SK-N-SH (cell line): ENCODE data around the gene DEPDC1B. TPM values are rescaled to one million over a fixed set of nuclear protein-coding genes. Genes with fewer than 3 reads are reported as not detected.

Source experiments
- CTCF ChIA-PET: fragments of 300-600, 350-600 bp; formaldehyde crosslinking; extraction: SDS; loops from one replicate; lab custom pipeline; 2021; lab: Yijun Ruan, JAX
- POLR2A ChIA-PET: fragments of 350-600 bp; sonication (Branson Sonifier 250); formaldehyde crosslinking; extraction: SDS; loops from one replicate; lab custom pipeline; 2020; ENCODE audit warnings: antibody characterized with exemption, inconsistent platforms; lab: Yijun Ruan, JAX
- DNase-seq: peaks from one replicate; pipeline ENCODE4 v3.0.0; 2012
- H2AFZ ChIP-seq: fragments of 200-600 bp; sonication (generic); 2 replicates; pipeline ENCODE4 v1.8.1; 2016; ENCODE audit warnings: antibody characterized with exemption, mild to moderate bottlenecking, low read depth
- H3F3A ChIP-seq: fragments of 200-600 bp; sonication (generic); replicated peaks from 2 replicates; pipeline ENCODE3; 2016; ENCODE audit warnings: antibody characterized with exemption, mild to moderate bottlenecking; ENCODE audit not compliant: insufficient read depth
- H3K27ac ChIP-seq, 2 experiments: fragments of 200-500 bp in 1 of 2; fragments of 200-600 bp in 1 of 2; sonication (Bioruptor generic) in 1 of 2; sonication (generic), shearing (Covaris generic) in 1 of 2; 2 replicates each; pipeline versions ENCODE4 v1.5.1 to v1.6.1; 2014 to 2016; ENCODE audit warnings: low read depth in 2 of 2, inconsistent platforms in 1 of 2, low read length in 1 of 2, mild to moderate bottlenecking in 1 of 2, mixed read lengths in 1 of 2
- H3K27me3 ChIP-seq: fragments of 200-600 bp; sonication (generic), shearing (Covaris generic); 2 replicates; pipeline ENCODE4 v1.6.1; 2016; ENCODE audit warnings: mixed run types; ENCODE audit not compliant: insufficient read depth
- H3K36me3 ChIP-seq, 2 experiments: fragments of 200-500 bp in 1 of 2; fragments of 200-600 bp in 1 of 2; sonication (Bioruptor generic) in 1 of 2; sonication (generic) in 1 of 2; replicated peaks in 1 of 2; 2 replicates each; pipeline versions ENCODE3 to v1.5.1; 2014 to 2016; ENCODE audit warnings: low read length in 1 of 2, mild to moderate bottlenecking in 1 of 2; ENCODE audit not compliant: insufficient read depth in 2 of 2, control insufficient read depth in 1 of 2
- H3K4me1 ChIP-seq, 2 experiments: fragments of 200-500 bp in 1 of 2; fragments of 200-600 bp in 1 of 2; sonication (Bioruptor generic) in 1 of 2; sonication (generic), shearing (Covaris generic) in 1 of 2; 2 replicates each; pipeline versions ENCODE4 v1.5.1 to v1.6.1; 2014 to 2016; ENCODE audit warnings: low read depth in 1 of 2, low read length in 1 of 2, mixed run types in 1 of 2; ENCODE audit not compliant: insufficient read depth in 2 of 2, control insufficient read depth in 1 of 2
- H3K4me2 ChIP-seq: fragments of 200-600 bp; sonication (generic), shearing (Covaris generic); 2 replicates; pipeline ENCODE4 v1.6.1; 2017; ENCODE audit warnings: mixed run types
- H3K4me3 ChIP-seq, 2 experiments: fragments of 200-500 bp in 1 of 2; fragments of 200-600 bp in 1 of 2; sonication (Bioruptor generic) in 1 of 2; sonication (generic), shearing (Covaris generic) in 1 of 2; 2 replicates each; pipeline versions ENCODE4 v1.5.1 to v1.8.1; 2014 to 2016; ENCODE audit warnings: low read depth in 2 of 2, inconsistent platforms in 1 of 2, low read length in 1 of 2, mild to moderate bottlenecking in 1 of 2, mixed read lengths in 1 of 2, moderate library complexity in 1 of 2
- H3K79me2 ChIP-seq: fragments of 200-600 bp; sonication (generic); 2 replicates; pipeline ENCODE4 v1.8.1; 2017; ENCODE audit warnings: mild to moderate bottlenecking; ENCODE audit not compliant: insufficient read depth
- H3K9ac ChIP-seq: fragments of 200-600 bp; sonication (generic); 2 replicates; pipeline ENCODE4 v1.6.1; 2017; ENCODE audit warnings: mixed run types
- H3K9me2 ChIP-seq: fragments of 200-600 bp; sonication (generic); 2 replicates; pipeline ENCODE4 v1.6.1; 2017; ENCODE audit warnings: mixed run types
- H3K9me3 ChIP-seq: fragments of 200-600 bp; sonication (generic); 2 replicates; pipeline ENCODE4 v1.6.1; 2017; ENCODE audit warnings: mixed run types, mild to moderate bottlenecking, moderate library complexity
- H4K20me1 ChIP-seq: fragments of 200-600 bp; sonication (generic); 2 replicates; pipeline ENCODE4 v1.6.1; 2017; ENCODE audit warnings: mild to moderate bottlenecking, mixed run types; ENCODE audit not compliant: insufficient read depth
- EP300 ChIP-seq, 2 experiments: IDR thresholded peaks; 2 replicates each; pipeline versions ENCODE4 v1.4.0 to v1.6.1; 2012; ENCODE audit warnings: borderline replicate concordance in 1 of 2, low read depth in 1 of 2, low read length in 1 of 2
- EZH2phosphoT487 ChIP-seq: fragments of 200-600 bp; sonication (generic); IDR thresholded peaks from 2 replicates; pipeline ENCODE4 v1.6.1; 2017; ENCODE audit warnings: low read depth, mixed run types, mild to moderate bottlenecking, antibody characterized with exemption, moderate library complexity, borderline replicate concordance
- GATA2 ChIP-seq: sonication (generic); formaldehyde crosslinking; IDR thresholded peaks from 2 replicates; pipeline ENCODE4 v1.5.0; 2020; ENCODE audit warnings: mild to moderate bottlenecking, missing genetic modification reagents
- JUND ChIP-seq: IDR thresholded peaks from 2 replicates; pipeline ENCODE4 v1.4.0; 2012
- PBX3 ChIP-seq: IDR thresholded peaks from 2 replicates; pipeline ENCODE4; 2012
- RCOR1 ChIP-seq: fragments of 150-350 bp; IDR thresholded peaks from 2 replicates; pipeline ENCODE4 v1.6.1; 2017; ENCODE audit warnings: antibody characterized with exemption, low read length
- REST ChIP-seq: IDR thresholded peaks from 2 replicates; pipeline ENCODE4 v1.6.1; 2012; ENCODE audit warnings: mild to moderate bottlenecking, low read depth, low read length, moderate library complexity
- RXRA ChIP-seq: IDR thresholded peaks from 2 replicates; pipeline ENCODE4 v1.4.0; 2012; ENCODE audit warnings: low read depth, mild to moderate bottlenecking, borderline replicate concordance
- SIN3A ChIP-seq: IDR thresholded peaks from 2 replicates; pipeline ENCODE4 v1.6.1; 2012; ENCODE audit warnings: low read depth, mild to moderate bottlenecking, low read length, moderate library complexity, borderline replicate concordance
- TCF12 ChIP-seq: IDR thresholded peaks from 2 replicates; pipeline ENCODE4 v1.4.0; 2012
- USF2 ChIP-seq: fragments of 150-350 bp; IDR thresholded peaks from 2 replicates; pipeline ENCODE4 v1.6.1; 2017; ENCODE audit warnings: antibody characterized with exemption, low read length, low read depth, borderline replicate concordance
- YY1 ChIP-seq: IDR thresholded peaks from 2 replicates; pipeline ENCODE4 v1.4.0; 2012; ENCODE audit warnings: low read depth, mild to moderate bottlenecking
- ZBTB33 ChIP-seq: IDR thresholded peaks from 2 replicates; pipeline ENCODE4 v1.4.0; 2012; ENCODE audit warnings: low read depth, borderline replicate concordance
- WGBS: methylation state at CpG from one replicate; pipeline ENCODE4 v1.1.6; 2017; ENCODE audit warnings: low lambda C conversion rate; 5-methylcytosine and 5-hydroxymethylcytosine counted together
- polyA plus RNA-seq, 3 experiments: library from polyadenylated mRNA; depleted of rRNA; stranded (reverse); fragments of >200 nt; gene quantifications; 2 replicates each; pipeline ENCODE4 v1.2.3, GENCODE V29; 2012

The DEPDC1B gene
- polyA plus RNA-seq, 1 of the 3 experiments (the other 2 are of a cell fraction) = 4.7 TPM

- ChIA-PET CTCF (interaction anchor here (0.8 kb wide), 1 partner anchor 73 kb away, joined by 3 read pairs; no protein-coding TSS in a partner anchor), POLR2A (no interaction called here)
- DNase-seq = no peak
These were observed 123.5 kb downstream of the DEPDC1B start for GRCh38 chr5:60576425-60576824.

More at GRCh38 chr5:60576425-60576824, 123.5 kb downstream of the DEPDC1B start:
- no peak for TF ChIP-seq TCF12
- TF ChIP-seq REST = no peak
- no peak for TF ChIP-seq JUND
- no peak for TF ChIP-seq USF2
- no peak for TF ChIP-seq PBX3
- no peak for TF ChIP-seq EZH2phosphoT487
- TF ChIP-seq YY1 = no peak
- TF ChIP-seq RXRA = no peak
- no peak for TF ChIP-seq ZBTB33
- TF ChIP-seq RCOR1 = no peak
- TF ChIP-seq SIN3A = no peak
- no peak for TF ChIP-seq EP300 (IDR thresholded peaks at IDR 0.05; ENCODE audit: borderline replicate concordance in 1 of 2, low read depth in 1 of 2, low read length in 1 of 2)
- TF ChIP-seq GATA2 (CRISPR knock-in tag) = no peak
- H3K4me3 ChIP-seq = no peak overlapping the region
- no peak overlapping the region for H2AFZ ChIP-seq
- no peak overlapping the region for H3K27ac ChIP-seq
- H3K4me2 ChIP-seq = no peak overlapping the region
- H3K9me2 ChIP-seq = no peaks in the 10 kb centered on the region
- H3K9ac ChIP-seq = no peak overlapping the region
- no peaks in the 10 kb centered on the region for H3K36me3 ChIP-seq
- no peaks in the 10 kb centered on the region for H3K27me3 ChIP-seq
- H3K79me2 ChIP-seq = no peaks in the 10 kb centered on the region
- H4K20me1 ChIP-seq = no peaks in the 10 kb centered on the region
- no peaks in the 10 kb centered on the region for H3K9me3 ChIP-seq
- H3K4me1 ChIP-seq = no peaks in the 10 kb centered on the region
- 74% methylated on average over 2 of the region's 2 CpGs for WGBS
- no peaks in the 10 kb centered on the region for H3F3A ChIP-seq
